PC-9 (cell line): ENCODE measurements around the gene GGCT. TPM values are rescaled to one million over a fixed set of nuclear protein-coding genes. Genes with fewer than 3 reads are reported as not detected.

ENCODE experiments used
- BruUV-seq: library from RNA; stranded (reverse); fragments of 400-500 nt; replicated peaks from 2 replicates; lab custom pipeline; 2021; lab: Mats Ljungman, UMichigan
- CTCF ChIA-PET: fragments of 300-600 bp; sonication (Branson Sonifier 250); formaldehyde crosslinking; loops from one replicate; lab custom pipeline; 2022; ENCODE audit warnings: antibody characterized with exemption; lab: Charles Lee
- POLR2A ChIA-PET: fragments of 300-600 bp; sonication (Branson Sonifier 250); formaldehyde crosslinking; loops from one replicate; lab custom pipeline; 2022; ENCODE audit warnings: antibody characterized with exemption; ENCODE audit not compliant: unreplicated experiment; lab: Charles Lee
- DNase-seq, 2 experiments: peaks; one replicate each; pipeline versions ENCODE4 v3.0.0 to v3.0.0-alpha.2; 2015 to 2022; ENCODE audit warnings: mixed read lengths in 1 of 2
- H2AFZ ChIP-seq: fragments of 200-600 bp; sonication (generic); 2 replicates; pipeline ENCODE4 v1.8.1; 2017; ENCODE audit warnings: antibody characterized with exemption
- H3F3A ChIP-seq: fragments of 200-600 bp; sonication (generic); 2 replicates; pipeline ENCODE4 v1.8.1; 2017; ENCODE audit warnings: antibody characterized with exemption, mild to moderate bottlenecking, low read depth; ENCODE audit not compliant: insufficient read depth
- H3K27ac ChIP-seq: fragments of 200-600 bp; sonication (generic); 2 replicates; pipeline ENCODE4 v1.6.1; 2016; ENCODE audit warnings: mixed run types
- H3K27me3 ChIP-seq: fragments of 200-600 bp; sonication (generic); 2 replicates; pipeline ENCODE4 v1.6.1; 2016; ENCODE audit warnings: low read depth, mixed run types; ENCODE audit not compliant: insufficient read depth
- H3K36me3 ChIP-seq: fragments of 200-600 bp; sonication (generic); 2 replicates; pipeline ENCODE4 v1.6.1; 2016; ENCODE audit warnings: low read depth, mixed run types
- H3K4me1 ChIP-seq: fragments of 200-600 bp; sonication (generic); replicated peaks from 2 replicates; pipeline ENCODE4 v1.6.1; 2016; ENCODE audit warnings: mixed run types; ENCODE audit not compliant: insufficient read depth
- H3K4me2 ChIP-seq: fragments of 200-600 bp; sonication (generic); 2 replicates; pipeline ENCODE4 v1.6.1; 2017; ENCODE audit warnings: mixed run types
- H3K4me3 ChIP-seq: fragments of 200-600 bp; sonication (generic); 2 replicates; pipeline ENCODE4 v1.6.1; 2016; ENCODE audit warnings: mixed run types
- H3K79me2 ChIP-seq: fragments of 200-600 bp; sonication (generic); 2 replicates; pipeline ENCODE4 v1.6.1; 2017; ENCODE audit warnings: low read depth, mixed run types
- H3K9me2 ChIP-seq: fragments of 200-600 bp; sonication (generic); 2 replicates; pipeline ENCODE4 v1.8.1; 2017; ENCODE audit warnings: mild to moderate bottlenecking; ENCODE audit not compliant: insufficient read depth
- H3K9me3 ChIP-seq: fragments of 200-600 bp; sonication (generic); 2 replicates; pipeline ENCODE4 v1.8.1; 2016; ENCODE audit warnings: low read depth; ENCODE audit not compliant: insufficient read depth
- H4K20me1 ChIP-seq: fragments of 200-600 bp; sonication (generic); 2 replicates; pipeline ENCODE4 v1.8.1; 2017; ENCODE audit not compliant: insufficient read depth
- EZH2 ChIP-seq: fragments of 200-600 bp; sonication (generic); IDR thresholded peaks from 2 replicates; pipeline ENCODE4 v1.8.0; 2017; ENCODE audit warnings: antibody characterized with exemption, low read depth
- intact Hi-C: fragments of 100-400 bp; cut with micrococcal nuclease; formaldehyde crosslinking; loops from one replicate; pipeline ENCODE4 v1.10.0; 2022; ENCODE audit not compliant: unreplicated experiment
- total RNA-seq: library from RNA; stranded (reverse); gene quantifications from 2 replicates; pipeline ENCODE4 v1.2.3, GENCODE V29; 2021
- TF ChIP-seq, protein P1 (sequence below): fragments of 200-600 bp; sonication (generic); conservative IDR thresholded peaks from 2 replicates; pipeline ENCODE4 v1.6.1; 2017; ENCODE audit warnings: mixed run types, antibody characterized with exemption, mild to moderate bottlenecking, moderate library complexity

The GGCT gene
- total RNA-seq, 1 experiment from 2014 or later = 162 TPM

DNA sequence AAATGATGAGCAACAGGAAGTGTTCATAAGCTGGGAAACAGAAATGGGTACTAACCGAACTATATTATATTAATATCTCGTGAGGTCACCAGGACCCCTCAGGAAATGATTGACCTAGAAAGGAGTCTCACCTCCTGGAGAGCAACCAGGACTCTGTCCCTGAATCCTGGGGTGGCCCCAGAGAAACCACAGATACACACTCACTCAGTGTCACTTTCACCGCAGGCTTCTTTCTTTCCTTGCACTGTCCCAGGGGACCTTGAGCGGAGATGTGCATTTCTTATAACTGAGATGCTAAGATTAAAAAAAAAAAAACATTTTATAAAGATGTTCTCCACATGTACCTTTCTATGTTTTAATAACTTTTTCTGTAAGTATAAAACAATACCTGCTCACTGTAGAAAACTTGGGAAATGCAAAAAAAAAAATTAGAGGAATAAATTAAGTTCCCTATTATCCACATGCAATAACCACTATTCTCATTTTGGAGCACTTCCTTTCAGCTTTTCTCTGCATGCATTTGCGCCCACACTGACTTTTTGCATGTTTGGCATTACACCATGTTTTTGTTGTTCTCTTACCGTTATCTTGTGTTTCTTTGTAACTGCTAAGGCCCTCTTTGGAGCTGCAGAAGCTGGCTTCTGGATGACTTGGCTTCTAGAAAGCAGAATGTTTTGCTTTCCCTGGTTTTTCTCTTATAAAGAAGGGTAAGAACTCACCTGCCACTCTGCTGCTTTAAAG is 41.1 kb downstream of the GGCT start:
- no peak for DNase-seq
- H3K79me2 ChIP-seq = peaks cover 14% of the 10 kb centered on the region
- H3K4me1 ChIP-seq = peaks cover 33% of the 10 kb centered on the region
- BruUV-seq = no TSS peak
- H3K27ac ChIP-seq = no peak overlapping the region
- ChIA-PET CTCF (no interaction called here), POLR2A (interaction anchor here (0.6 kb wide), 1 partner anchor 16 kb away, joined by 3 read pairs; no protein-coding TSS in a partner anchor)
- H4K20me1 ChIP-seq = no peaks in the 10 kb centered on the region
- TF ChIP-seq, protein P1, sequence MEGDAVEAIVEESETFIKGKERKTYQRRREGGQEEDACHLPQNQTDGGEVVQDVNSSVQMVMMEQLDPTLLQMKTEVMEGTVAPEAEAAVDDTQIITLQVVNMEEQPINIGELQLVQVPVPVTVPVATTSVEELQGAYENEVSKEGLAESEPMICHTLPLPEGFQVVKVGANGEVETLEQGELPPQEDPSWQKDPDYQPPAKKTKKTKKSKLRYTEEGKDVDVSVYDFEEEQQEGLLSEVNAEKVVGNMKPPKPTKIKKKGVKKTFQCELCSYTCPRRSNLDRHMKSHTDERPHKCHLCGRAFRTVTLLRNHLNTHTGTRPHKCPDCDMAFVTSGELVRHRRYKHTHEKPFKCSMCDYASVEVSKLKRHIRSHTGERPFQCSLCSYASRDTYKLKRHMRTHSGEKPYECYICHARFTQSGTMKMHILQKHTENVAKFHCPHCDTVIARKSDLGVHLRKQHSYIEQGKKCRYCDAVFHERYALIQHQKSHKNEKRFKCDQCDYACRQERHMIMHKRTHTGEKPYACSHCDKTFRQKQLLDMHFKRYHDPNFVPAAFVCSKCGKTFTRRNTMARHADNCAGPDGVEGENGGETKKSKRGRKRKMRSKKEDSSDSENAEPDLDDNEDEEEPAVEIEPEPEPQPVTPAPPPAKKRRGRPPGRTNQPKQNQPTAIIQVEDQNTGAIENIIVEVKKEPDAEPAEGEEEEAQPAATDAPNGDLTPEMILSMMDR = no peak
- no peak for TF ChIP-seq EZH2
- intact Hi-C loops = no loop called here
- H2AFZ ChIP-seq = no peak overlapping the region
- H3K4me3 ChIP-seq = no peak overlapping the region
- peaks cover 23% of the 10 kb centered on the region for H3F3A ChIP-seq
- H3K9me3 ChIP-seq = no peaks in the 10 kb centered on the region
- H3K27me3 ChIP-seq = no peaks in the 10 kb centered on the region
- H3K36me3 ChIP-seq = 0 out of 2 replicates have a peak, but pooled peaks cover 7% of the 10 kb centered on the region
- H3K4me2 ChIP-seq = no peak overlapping the region
- no peaks in the 10 kb centered on the region for H3K9me2 ChIP-seq

DNA sequence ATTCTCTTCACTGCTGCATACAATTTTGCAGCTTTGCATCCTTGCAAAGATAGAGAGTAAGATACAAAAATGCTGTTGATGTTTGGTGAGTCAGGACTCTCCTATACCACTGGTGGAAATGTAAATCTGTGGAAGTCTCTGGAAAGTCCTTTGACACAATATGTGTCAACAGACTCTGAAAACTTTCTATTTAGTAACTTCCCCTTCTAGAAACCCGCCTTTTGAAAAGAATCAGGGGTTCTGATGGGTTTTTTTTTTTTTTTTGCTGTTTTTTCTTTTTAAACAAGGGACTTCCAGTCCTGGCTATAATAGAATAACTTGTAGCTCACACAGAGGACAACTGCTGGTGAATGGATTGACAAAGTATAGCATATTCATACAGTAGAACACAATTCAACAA is 42.5 kb downstream of the GGCT start:
- Histone ChIP-seq H3K27me3 (no peaks in the 10 kb centered on the region), H4K20me1 (no peaks in the 10 kb centered on the region), H3K27ac (no peak overlapping the region), H3K79me2 (peaks cover 13% of the 10 kb centered on the region; the same call in 1 of the 2 replicates), H3K9me2 (no peaks in the 10 kb centered on the region), H3K4me1 (peaks cover 43% of the 10 kb centered on the region), H3K4me3 (no peak overlapping the region), H2AFZ (no peak overlapping the region), H3F3A (peaks cover 30% of the 10 kb centered on the region), H3K4me2 (no peak overlapping the region), H3K9me3 (no peaks in the 10 kb centered on the region), H3K36me3 (0 out of 2 replicates have a peak, but pooled peaks cover 3% of the 10 kb centered on the region)
- no TSS peak for BruUV-seq
- no peak for DNase-seq
- TF ChIP-seq EZH2 = no peak
- TF ChIP-seq, protein P1 = no peak
- ChIA-PET POLR2A (no interaction called here), CTCF (no interaction called here)
- intact Hi-C loops = no loop called here

DNA sequence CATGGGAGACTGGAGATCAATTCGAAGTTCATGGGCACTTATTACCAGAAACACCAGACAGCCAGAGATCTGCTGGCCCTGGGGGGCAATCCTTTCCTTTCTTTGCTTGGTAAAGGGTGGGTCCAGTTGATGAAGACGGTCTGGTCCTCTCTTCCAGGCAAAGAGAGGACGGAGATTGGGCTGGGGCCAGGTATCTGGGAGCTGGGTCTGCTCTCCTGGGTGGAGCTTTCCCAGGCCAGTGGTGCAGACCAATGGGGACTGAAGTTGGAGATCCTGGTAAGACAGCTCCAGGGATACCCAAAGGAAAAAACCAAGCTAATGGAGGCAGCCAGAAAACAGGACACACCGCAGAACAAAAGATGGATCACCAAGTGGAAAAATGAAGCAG is 44.4 kb downstream of the GGCT start:
- ChIA-PET POLR2A (interaction anchor here (0.8 to 1.0 kb wide), 2 partner anchors 19 to 287 kb away, joined by 4 to 10 read pairs; partner anchors contain the start of gene NOD1), CTCF (interaction anchor here (0.6 to 0.8 kb wide), 3 partner anchors 63 to 176 kb away, joined by 3 to 9 read pairs (median 4); no protein-coding TSS in a partner anchor)
- BruUV-seq = no TSS peak
- Histone ChIP-seq H3K4me3 (peak overlapping the region; percentile 37; the same call in 1 of the 2 replicates), H3K4me1 (peaks cover 36% of the 10 kb centered on the region), H3K27ac (peak overlapping the region; percentile 81), H3K27me3 (no peaks in the 10 kb centered on the region), H3K9me2 (no peaks in the 10 kb centered on the region), H3K36me3 (no peaks in the 10 kb centered on the region), H4K20me1 (no peaks in the 10 kb centered on the region), H3K9me3 (no peaks in the 10 kb centered on the region), H3F3A (peaks cover 30% of the 10 kb centered on the region), H2AFZ (peak overlapping the region; percentile 32), H3K4me2 (peak overlapping the region; percentile 75), H3K79me2 (peaks cover 9% of the 10 kb centered on the region; the same call in 1 of the 2 replicates)
- no peak for DNase-seq
- intact Hi-C loops = no loop called here
- TF ChIP-seq EZH2 = no peak
